ENCODE measurements around the gene QRFPR. TPM values are rescaled to one million over a fixed set of nuclear protein-coding genes. Genes with fewer than 3 reads are reported as not detected.

Gene QRFPR
- total and polyA plus RNA-seq, 4 donors = not detected

GRCh38 chr4:121377076-121377475 is 3.7 kb downstream of the QRFPR start:
- WGBS = 50% methylated on average over 2 of the region's 2 CpGs
- no peak for TF ChIP-seq HNF4G (IDR thresholded peaks at IDR 0.05)
- no peak for TF ChIP-seq RXRA (IDR thresholded peaks at IDR 0.05)
- TF ChIP-seq FOXA2 (IDR thresholded peaks at IDR 0.05) = no peak
- TF ChIP-seq MAX (IDR thresholded peaks at IDR 0.05) = no peak
- TF ChIP-seq RAD21 (IDR thresholded peaks at IDR 0.05) = no peak
- no peak for TF ChIP-seq SP1 (IDR thresholded peaks at IDR 0.05)
- TF ChIP-seq GABPA (IDR thresholded peaks at IDR 0.05 in 1 of 2, conservative IDR thresholded peaks at IDR 0.05 in 1 of 2) = no peak
- TF ChIP-seq NR2F2 (IDR thresholded peaks at IDR 0.05) = no peak
- TF ChIP-seq ATF3 (IDR thresholded peaks at IDR 0.05) = no peak
- TF ChIP-seq REST (IDR thresholded peaks at IDR 0.05) = no peak
- TF ChIP-seq FOXA1 (IDR thresholded peaks at IDR 0.05) = no peak
- TF ChIP-seq YY1 (IDR thresholded peaks at IDR 0.05) = no peak
- TF ChIP-seq EGR1 (IDR thresholded peaks at IDR 0.05; ENCODE audit: low read depth in 2 of 2) = no peak
- TF ChIP-seq TAF1 (conservative IDR thresholded peaks at IDR 0.05) = no peak
- TF ChIP-seq, protein P1, sequence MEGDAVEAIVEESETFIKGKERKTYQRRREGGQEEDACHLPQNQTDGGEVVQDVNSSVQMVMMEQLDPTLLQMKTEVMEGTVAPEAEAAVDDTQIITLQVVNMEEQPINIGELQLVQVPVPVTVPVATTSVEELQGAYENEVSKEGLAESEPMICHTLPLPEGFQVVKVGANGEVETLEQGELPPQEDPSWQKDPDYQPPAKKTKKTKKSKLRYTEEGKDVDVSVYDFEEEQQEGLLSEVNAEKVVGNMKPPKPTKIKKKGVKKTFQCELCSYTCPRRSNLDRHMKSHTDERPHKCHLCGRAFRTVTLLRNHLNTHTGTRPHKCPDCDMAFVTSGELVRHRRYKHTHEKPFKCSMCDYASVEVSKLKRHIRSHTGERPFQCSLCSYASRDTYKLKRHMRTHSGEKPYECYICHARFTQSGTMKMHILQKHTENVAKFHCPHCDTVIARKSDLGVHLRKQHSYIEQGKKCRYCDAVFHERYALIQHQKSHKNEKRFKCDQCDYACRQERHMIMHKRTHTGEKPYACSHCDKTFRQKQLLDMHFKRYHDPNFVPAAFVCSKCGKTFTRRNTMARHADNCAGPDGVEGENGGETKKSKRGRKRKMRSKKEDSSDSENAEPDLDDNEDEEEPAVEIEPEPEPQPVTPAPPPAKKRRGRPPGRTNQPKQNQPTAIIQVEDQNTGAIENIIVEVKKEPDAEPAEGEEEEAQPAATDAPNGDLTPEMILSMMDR (IDR thresholded peaks at IDR 0.05; ENCODE audit: low read depth, low read length, missing input control) = no peak
- TF ChIP-seq JUND (IDR thresholded peaks at IDR 0.05) = no peak
- no peak for TF ChIP-seq HNF4A (conservative IDR thresholded peaks at IDR 0.05)
- TF ChIP-seq, protein P2, sequence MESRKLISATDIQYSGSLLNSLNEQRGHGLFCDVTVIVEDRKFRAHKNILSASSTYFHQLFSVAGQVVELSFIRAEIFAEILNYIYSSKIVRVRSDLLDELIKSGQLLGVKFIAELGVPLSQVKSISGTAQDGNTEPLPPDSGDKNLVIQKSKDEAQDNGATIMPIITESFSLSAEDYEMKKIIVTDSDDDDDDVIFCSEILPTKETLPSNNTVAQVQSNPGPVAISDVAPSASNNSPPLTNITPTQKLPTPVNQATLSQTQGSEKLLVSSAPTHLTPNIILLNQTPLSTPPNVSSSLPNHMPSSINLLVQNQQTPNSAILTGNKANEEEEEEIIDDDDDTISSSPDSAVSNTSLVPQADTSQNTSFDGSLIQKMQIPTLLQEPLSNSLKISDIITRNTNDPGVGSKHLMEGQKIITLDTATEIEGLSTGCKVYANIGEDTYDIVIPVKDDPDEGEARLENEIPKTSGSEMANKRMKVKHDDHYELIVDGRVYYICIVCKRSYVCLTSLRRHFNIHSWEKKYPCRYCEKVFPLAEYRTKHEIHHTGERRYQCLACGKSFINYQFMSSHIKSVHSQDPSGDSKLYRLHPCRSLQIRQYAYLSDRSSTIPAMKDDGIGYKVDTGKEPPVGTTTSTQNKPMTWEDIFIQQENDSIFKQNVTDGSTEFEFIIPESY (IDR thresholded peaks at IDR 0.05) = no peak
- no peaks in the 10 kb centered on the region for H3K9me3 ChIP-seq (ENCODE audit: control insufficient read depth in 4 of 4, low read length in 3 of 4)

More at GRCh38 chr4:121377076-121377475, 3.7 kb downstream of the QRFPR start:
- Histone ChIP-seq H3K4me3 (ENCODE audit: low read depth in 1 of 3, low read length in 3 of 3) (no peak overlapping the region), H3K36me3 (ENCODE audit: control insufficient read depth in 4 of 4, insufficient read depth in 3 of 4, low read depth in 1 of 4, low read length in 3 of 4) (no peaks in the 10 kb centered on the region), H3K27ac (ENCODE audit: low read depth in 1 of 2, low read length in 2 of 2) (no peak overlapping the region), H3K27me3 (ENCODE audit: control insufficient read depth in 4 of 4, insufficient read depth in 4 of 4, low read length in 3 of 4) (peaks cover 0 to 12% (median 5%) of the 10 kb centered on the region in 4 donors), H3K4me1 (ENCODE audit: control insufficient read depth in 4 of 4, insufficient read depth in 4 of 4, low read length in 3 of 4) (peaks cover 0 to 7% (median 5%) of the 10 kb centered on the region in 4 donors), H3K9ac (ENCODE audit: low read depth in 1 of 2, low read length in 2 of 2) (no peak overlapping the region)
- DNase-seq (ENCODE audit: low spot score) = no peak
